Stimulated activated effector memory CD8-positive, alpha-beta T cell treated with anti-CD3 and anti-CD28 coated beads, Interleukin-12 subunit alpha, Interleukin-12 subunit beta, amount 100 ng/mL, for 72 hours (primary cell): ENCODE measurements around the gene THOC2.
"Not testable (repeated sequence)": the region's sequence is repeated elsewhere in the genome, so short reads cannot be mapped to it uniquely, and the experiment has no call there.

Experiments used
- ATAC-seq: fragments of 150-1000 bp; cut with Tn5 transposase; 2 replicates; pipeline ENCODE4 v1.10.0; 2021
- DNase-seq, 2 donors: peaks; one replicate each; pipeline ENCODE4 v3.0.0; 2021 to 2022; ENCODE audit warnings: low spot score in 2 of 2
- H3K27ac Mint-ChIP-seq: one replicate; pipeline ENCODE4 v1.8.0; 2022; ENCODE audit warnings: mild to moderate bottlenecking, mixed read lengths
- H3K36me3 Mint-ChIP-seq: one replicate; pipeline ENCODE4 v1.8.0; 2022; ENCODE audit warnings: mild to moderate bottlenecking, mixed read lengths
- H3K4me1 Mint-ChIP-seq: one replicate; pipeline ENCODE4 v1.8.0; 2022; ENCODE audit warnings: mixed read lengths
- H3K4me3 Mint-ChIP-seq: one replicate; pipeline ENCODE4 v1.8.0; 2022; ENCODE audit warnings: mild to moderate bottlenecking, mixed read lengths
- H3K9me3 Mint-ChIP-seq: one replicate; pipeline ENCODE4 v1.8.0; 2022; ENCODE audit warnings: mixed read lengths

THOC2 gene

GRCh38 chrX:123590842-123591486 lies 141.9 kb downstream of the THOC2 start:
- H3K9me3 Mint-ChIP-seq, result no peaks in the 10 kb centered on the region
- peaks cover 12% of the 10 kb centered on the region for H3K4me1 Mint-ChIP-seq
- no peak for DNase-seq
- no peak overlapping the region for H3K4me3 Mint-ChIP-seq
- no peak overlapping the region for H3K27ac Mint-ChIP-seq
- ATAC-seq, result no peak
- H3K36me3 Mint-ChIP-seq, result no peaks in the 10 kb centered on the region

- H3K4me1 Mint-ChIP-seq, result peaks cover 12% of the 10 kb centered on the region
- no peaks in the 10 kb centered on the region for H3K9me3 Mint-ChIP-seq
- no peak for DNase-seq
- no peak overlapping the region for H3K4me3 Mint-ChIP-seq
- H3K27ac Mint-ChIP-seq, result no peak overlapping the region
- no peak for ATAC-seq
- no peaks in the 10 kb centered on the region for H3K36me3 Mint-ChIP-seq
Observed at GRCh38 chrX:123588723-123589122, 144.1 kb downstream of the THOC2 start.

GRCh38 chrX:123581586-123581985 lies 151.3 kb downstream of the THOC2 start:
- no peak overlapping the region for H3K27ac Mint-ChIP-seq
- no peak overlapping the region for H3K4me3 Mint-ChIP-seq
- peaks cover 2% of the 10 kb centered on the region for H3K9me3 Mint-ChIP-seq
- DNase-seq, result no peak
- H3K36me3 Mint-ChIP-seq, result no peaks in the 10 kb centered on the region
- no peaks in the 10 kb centered on the region for H3K4me1 Mint-ChIP-seq
- ATAC-seq, result no peak

- no peak for ATAC-seq
- no peak overlapping the region for H3K27ac Mint-ChIP-seq
- no peak for DNase-seq
- H3K4me1 Mint-ChIP-seq, result no peaks in the 10 kb centered on the region
- H3K9me3 Mint-ChIP-seq, result peaks cover 3% of the 10 kb centered on the region
- H3K36me3 Mint-ChIP-seq, result no peaks in the 10 kb centered on the region
- H3K4me3 Mint-ChIP-seq, result no peak overlapping the region
Observed at GRCh38 chrX:123580792-123581191, 152.1 kb downstream of the THOC2 start.

- H3K36me3 Mint-ChIP-seq, H3K27ac Mint-ChIP-seq, H3K4me3 Mint-ChIP-seq, ATAC-seq, DNase-seq, H3K4me1 Mint-ChIP-seq, H3K9me3 Mint-ChIP-seq: not testable (repeated sequence)
Observed at GRCh38 chrX:123574027-123574426, 158.8 kb downstream of the THOC2 start.

- ATAC-seq (no peak), DNase-seq (no peak)
- H3K27ac Mint-ChIP-seq, result no peak overlapping the region
- H3K4me3 Mint-ChIP-seq, result no peak overlapping the region
- peaks cover 3% of the 10 kb centered on the region for H3K9me3 Mint-ChIP-seq
- H3K36me3 Mint-ChIP-seq, result no peaks in the 10 kb centered on the region
- no peaks in the 10 kb centered on the region for H3K4me1 Mint-ChIP-seq
Observed at GRCh38 chrX:123570011-123570590, 162.8 kb downstream of the THOC2 start.

GRCh38 chrX:123563167-123563566 lies 169.7 kb downstream of the THOC2 start:
- no peaks in the 10 kb centered on the region for H3K4me1 Mint-ChIP-seq
- H3K27ac Mint-ChIP-seq, result no peak overlapping the region
- DNase-seq, result no peak
- peaks cover 3% of the 10 kb centered on the region for H3K9me3 Mint-ChIP-seq
- ATAC-seq, result no peak
- peaks cover 6% of the 10 kb centered on the region for H3K36me3 Mint-ChIP-seq
- H3K4me3 Mint-ChIP-seq, result no peak overlapping the region

GRCh38 chrX:123562342-123563146 lies 170.3 kb downstream of the THOC2 start:
- ATAC-seq (no peak), DNase-seq (no peak)
- H3K9me3 Mint-ChIP-seq, result peaks cover 3% of the 10 kb centered on the region
- H3K27ac Mint-ChIP-seq, result no peak overlapping the region
- no peaks in the 10 kb centered on the region for H3K4me1 Mint-ChIP-seq
- peaks cover 6% of the 10 kb centered on the region for H3K36me3 Mint-ChIP-seq
- H3K4me3 Mint-ChIP-seq, result no peak overlapping the region

GRCh38 chrX:123561439-123562215 lies 171.2 kb downstream of the THOC2 start:
- Mint-ChIP-seq H3K9me3 (peaks cover 3% of the 10 kb centered on the region), H3K27ac (no peak overlapping the region), H3K36me3 (peaks cover 6% of the 10 kb centered on the region)

GRCh38 chrX:123550829-123551228 lies 182.0 kb downstream of the THOC2 start:
- no peaks in the 10 kb centered on the region for H3K36me3 Mint-ChIP-seq
- H3K4me3 Mint-ChIP-seq, result no peak overlapping the region
- H3K27ac Mint-ChIP-seq, result no peak overlapping the region
- H3K9me3 Mint-ChIP-seq, result no peaks in the 10 kb centered on the region
- DNase-seq (no peak), ATAC-seq (no peak)
- H3K4me1 Mint-ChIP-seq, result no peaks in the 10 kb centered on the region

More at GRCh38 chrX:123561439-123562215, 171.2 kb downstream of the THOC2 start:
- no peak for DNase-seq
- Mint-ChIP-seq H3K4me3 (no peak overlapping the region), H3K4me1 (no peaks in the 10 kb centered on the region)
- ATAC-seq, result no peak
